ENCODE measurements around the gene MRPL37.

The MRPL37 gene

DNA sequence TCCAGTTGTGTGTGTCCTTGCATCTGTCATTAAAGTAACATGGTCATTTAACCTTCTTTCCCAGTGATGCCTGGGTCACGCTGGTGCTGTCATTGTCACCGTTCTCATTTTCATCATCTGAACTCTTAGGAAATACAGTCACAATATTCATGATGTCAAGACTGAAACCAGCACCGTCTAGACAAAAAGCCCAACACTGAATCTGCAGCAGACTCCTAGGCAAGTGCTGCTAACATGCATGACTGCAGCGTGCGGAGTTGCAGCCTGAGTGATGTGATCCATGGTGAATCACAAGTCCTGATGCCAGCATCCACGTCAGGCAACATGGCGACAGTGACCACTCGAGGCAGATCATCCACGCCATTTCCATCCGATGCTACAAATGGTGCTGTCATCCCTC lies 37.6 kb downstream of the MRPL37 start:
- Mint-ChIP-seq H3K36me3 (peaks cover 13% of the 10 kb centered on the region), H3K4me3 (no peak overlapping the region), H3K4me1 (ENCODE audit: low read depth) (peaks cover 2% of the 10 kb centered on the region), H3K27me3 (no peaks in the 10 kb centered on the region), H3K9me3 (ENCODE audit: low read depth) (no peaks in the 10 kb centered on the region), H3K27ac (peak overlapping the region; percentile 24)

GRCh38 chr1:54238353-54239034 lies 38.5 kb downstream of the MRPL37 start:
- H3K27me3 Mint-ChIP-seq, result no peaks in the 10 kb centered on the region
- peaks cover 13% of the 10 kb centered on the region for H3K36me3 Mint-ChIP-seq
- H3K4me1 Mint-ChIP-seq (ENCODE audit: low read depth), result peaks cover 2% of the 10 kb centered on the region
- H3K27ac Mint-ChIP-seq, result no peak overlapping the region
- H3K9me3 Mint-ChIP-seq (ENCODE audit: low read depth), result no peaks in the 10 kb centered on the region
- no peak overlapping the region for H3K4me3 Mint-ChIP-seq

GRCh38 chr1:54239035-54239383 lies 39.0 kb downstream of the MRPL37 start:
- peaks cover 2% of the 10 kb centered on the region for H3K4me1 Mint-ChIP-seq (ENCODE audit: low read depth)
- peaks cover 13% of the 10 kb centered on the region for H3K36me3 Mint-ChIP-seq
- H3K4me3 Mint-ChIP-seq, result no peak overlapping the region

DNA sequence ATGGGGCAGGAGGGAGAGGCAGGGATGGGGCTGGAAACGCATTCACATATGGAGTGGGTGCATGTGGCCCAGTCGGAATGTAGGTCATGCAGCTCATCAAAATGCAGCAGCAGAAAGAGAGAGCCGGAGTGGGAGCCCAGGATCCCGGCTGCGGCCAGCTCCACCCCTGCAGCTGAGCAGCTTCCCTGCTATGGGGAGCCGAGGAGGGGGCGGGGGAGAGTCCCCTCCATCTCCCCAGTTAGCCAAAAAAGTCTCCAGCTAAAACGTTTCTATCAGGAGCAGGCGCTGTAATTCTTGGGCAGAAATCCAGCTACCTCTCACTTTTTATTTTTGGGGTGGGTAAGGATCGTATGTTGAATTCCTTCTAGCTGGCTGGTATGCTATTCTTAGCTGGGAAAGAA lies 39.7 kb downstream of the MRPL37 start:
- Mint-ChIP-seq H3K27me3 (no peaks in the 10 kb centered on the region), H3K4me1 (ENCODE audit: low read depth) (peaks cover 2% of the 10 kb centered on the region), H3K4me3 (no peak overlapping the region), H3K27ac (no peak overlapping the region), H3K9me3 (ENCODE audit: low read depth) (no peaks in the 10 kb centered on the region), H3K36me3 (peaks cover 12% of the 10 kb centered on the region)

More at GRCh38 chr1:54239035-54239383, 39.0 kb downstream of the MRPL37 start:
- no peaks in the 10 kb centered on the region for H3K9me3 Mint-ChIP-seq (ENCODE audit: low read depth)
- H3K27ac Mint-ChIP-seq, result peak overlapping the region; percentile 22
- H3K27me3 Mint-ChIP-seq, result no peaks in the 10 kb centered on the region

GRCh38 chr1:54240741-54241335 lies 40.9 kb downstream of the MRPL37 start:
- no peaks in the 10 kb centered on the region for H3K27me3 Mint-ChIP-seq
- H3K27ac Mint-ChIP-seq, result no peak overlapping the region

GRCh38 chr1:54241364-54241763 lies 41.4 kb downstream of the MRPL37 start:
- H3K27me3 Mint-ChIP-seq, result no peaks in the 10 kb centered on the region
- no peaks in the 10 kb centered on the region for H3K9me3 Mint-ChIP-seq (ENCODE audit: low read depth)
- peaks cover 8% of the 10 kb centered on the region for H3K36me3 Mint-ChIP-seq
- no peak overlapping the region for H3K4me3 Mint-ChIP-seq
- H3K27ac Mint-ChIP-seq, result no peak overlapping the region
- no peaks in the 10 kb centered on the region for H3K4me1 Mint-ChIP-seq (ENCODE audit: low read depth)

More at GRCh38 chr1:54240741-54241335, 40.9 kb downstream of the MRPL37 start:
- Mint-ChIP-seq H3K4me3 (no peak overlapping the region), H3K9me3 (ENCODE audit: low read depth) (no peaks in the 10 kb centered on the region), H3K36me3 (peaks cover 8% of the 10 kb centered on the region), H3K4me1 (ENCODE audit: low read depth) (no peaks in the 10 kb centered on the region)

GRCh38 chr1:54243022-54243421 lies 43.1 kb downstream of the MRPL37 start:
- no peak overlapping the region for H3K27ac Mint-ChIP-seq
- no peaks in the 10 kb centered on the region for H3K9me3 Mint-ChIP-seq (ENCODE audit: low read depth)
- H3K36me3 Mint-ChIP-seq, result no peaks in the 10 kb centered on the region
- no peak overlapping the region for H3K4me3 Mint-ChIP-seq
- H3K4me1 Mint-ChIP-seq (ENCODE audit: low read depth), result no peaks in the 10 kb centered on the region
- no peaks in the 10 kb centered on the region for H3K27me3 Mint-ChIP-seq

DNA sequence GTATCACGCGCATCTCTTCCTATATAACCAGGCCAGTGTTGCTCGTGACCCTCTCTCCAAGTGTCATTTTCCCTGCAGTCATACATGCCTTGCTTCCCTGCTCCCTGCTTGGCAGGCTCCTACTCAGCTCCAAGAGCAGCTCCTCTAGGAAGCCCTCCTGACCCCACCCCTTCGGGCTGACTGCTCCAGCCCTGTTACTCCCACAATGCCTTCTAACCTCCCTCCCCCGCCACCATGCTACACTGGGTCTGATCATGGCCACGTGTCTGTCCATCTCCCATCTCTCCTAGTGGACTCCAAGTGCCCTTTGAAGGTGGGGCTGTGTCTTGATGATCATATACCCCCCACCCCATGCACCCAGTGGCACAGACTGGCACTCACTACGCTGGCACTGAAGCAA lies 44.7 kb downstream of the MRPL37 start:
- no peak overlapping the region for H3K4me3 Mint-ChIP-seq
- no peaks in the 10 kb centered on the region for H3K36me3 Mint-ChIP-seq
- H3K9me3 Mint-ChIP-seq (ENCODE audit: low read depth), result no peaks in the 10 kb centered on the region
- no peaks in the 10 kb centered on the region for H3K4me1 Mint-ChIP-seq (ENCODE audit: low read depth)
- H3K27ac Mint-ChIP-seq, result no peak overlapping the region
- H3K27me3 Mint-ChIP-seq, result no peaks in the 10 kb centered on the region

DNA sequence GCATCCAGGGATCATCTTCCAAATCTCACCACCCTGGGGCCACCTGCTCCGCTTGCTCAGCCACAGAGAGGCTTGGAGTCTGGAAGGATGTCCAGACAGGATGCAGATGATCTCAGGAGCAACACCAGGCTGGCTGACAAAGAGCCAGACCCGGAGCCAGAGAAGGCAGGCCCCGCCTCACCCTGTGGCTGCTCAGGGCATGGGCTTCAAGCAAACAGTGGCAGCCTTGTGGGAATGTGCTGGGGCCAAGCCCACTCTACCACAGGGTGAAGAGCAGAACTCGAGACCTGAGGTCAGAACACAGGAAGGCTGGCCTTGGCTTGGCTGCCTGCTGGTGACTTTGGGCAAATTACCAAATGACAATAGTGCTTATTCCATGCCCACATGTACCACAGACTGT lies 45.5 kb downstream of the MRPL37 start:
- no peaks in the 10 kb centered on the region for H3K36me3 Mint-ChIP-seq
- H3K4me1 Mint-ChIP-seq (ENCODE audit: low read depth), result no peaks in the 10 kb centered on the region
- no peaks in the 10 kb centered on the region for H3K9me3 Mint-ChIP-seq (ENCODE audit: low read depth)
- no peaks in the 10 kb centered on the region for H3K27me3 Mint-ChIP-seq
- H3K27ac Mint-ChIP-seq, result no peak overlapping the region
- no peak overlapping the region for H3K4me3 Mint-ChIP-seq

GRCh38 chr1:54246116-54246721 lies 46.3 kb downstream of the MRPL37 start:
- Mint-ChIP-seq H3K27me3 (no peaks in the 10 kb centered on the region), H3K27ac (no peak overlapping the region), H3K4me1 (ENCODE audit: low read depth) (no peaks in the 10 kb centered on the region), H3K36me3 (no peaks in the 10 kb centered on the region), H3K4me3 (no peak overlapping the region), H3K9me3 (ENCODE audit: low read depth) (no peaks in the 10 kb centered on the region)

DNA sequence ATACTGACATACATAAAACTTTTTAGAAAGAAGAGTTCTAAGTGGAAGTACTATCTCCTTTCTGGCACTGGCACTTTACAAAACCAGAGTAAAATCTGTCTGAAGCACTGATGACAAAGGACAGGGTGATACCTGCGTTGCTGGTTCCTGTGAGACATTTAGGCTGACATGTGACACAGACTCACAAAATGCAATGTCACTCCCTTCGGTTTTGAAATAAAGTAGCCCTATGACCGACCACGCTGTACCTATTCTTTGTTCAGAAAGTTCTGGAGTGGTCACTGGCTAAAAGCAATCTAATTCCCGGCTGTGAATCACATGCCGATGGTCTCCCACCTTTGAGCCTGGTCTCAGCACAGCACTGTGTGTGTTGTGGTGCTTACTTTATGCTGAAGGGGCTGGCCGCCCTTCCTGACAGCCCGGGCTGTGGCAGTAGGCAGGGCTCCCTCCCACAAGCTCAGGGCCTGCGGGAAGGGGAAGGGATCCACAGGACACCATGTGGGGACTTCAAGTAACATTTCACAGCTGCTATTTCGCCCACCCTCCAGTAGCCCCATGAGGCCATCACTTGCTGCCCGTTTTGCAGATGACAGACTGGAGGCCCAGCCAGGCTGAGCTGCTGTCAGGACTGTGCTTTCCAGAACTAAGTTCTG lies 48.0 kb downstream of the MRPL37 start:
- Mint-ChIP-seq H3K27me3 (no peaks in the 10 kb centered on the region), H3K36me3 (no peaks in the 10 kb centered on the region), H3K4me1 (ENCODE audit: low read depth) (peaks cover 3% of the 10 kb centered on the region), H3K27ac (no peak overlapping the region), H3K9me3 (ENCODE audit: low read depth) (no peaks in the 10 kb centered on the region), H3K4me3 (no peak overlapping the region)

DNA sequence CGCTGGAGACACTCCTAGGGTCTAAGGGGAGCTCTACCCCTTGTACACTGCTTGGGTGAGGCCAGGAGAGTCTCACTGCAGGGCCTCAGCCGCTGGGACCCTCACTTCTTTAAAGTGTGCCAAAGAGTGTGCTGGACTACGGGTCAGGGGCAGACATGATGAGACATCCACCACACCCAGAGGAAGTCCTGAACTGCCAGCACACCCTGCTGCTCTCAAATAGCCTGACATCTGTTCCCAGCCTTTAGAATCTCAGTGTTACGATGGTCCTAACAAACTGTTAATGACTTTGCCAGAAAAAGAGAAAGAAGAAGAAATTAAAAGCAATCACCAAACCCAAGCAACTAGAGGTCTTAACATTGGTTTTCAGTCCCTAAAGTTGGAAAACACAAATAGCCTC lies 49.0 kb downstream of the MRPL37 start:
- no peaks in the 10 kb centered on the region for H3K36me3 Mint-ChIP-seq
- H3K27ac Mint-ChIP-seq, result peak overlapping the region; percentile 9
- H3K4me1 Mint-ChIP-seq (ENCODE audit: low read depth), result peaks cover 3% of the 10 kb centered on the region
- no peaks in the 10 kb centered on the region for H3K9me3 Mint-ChIP-seq (ENCODE audit: low read depth)
- no peaks in the 10 kb centered on the region for H3K27me3 Mint-ChIP-seq
- H3K4me3 Mint-ChIP-seq, result no peak overlapping the region

- H3K9me3 Mint-ChIP-seq (ENCODE audit: low read depth), result no peaks in the 10 kb centered on the region
- H3K4me3 Mint-ChIP-seq, result no peak overlapping the region
- H3K4me1 Mint-ChIP-seq (ENCODE audit: low read depth), result peaks cover 3% of the 10 kb centered on the region
- no peaks in the 10 kb centered on the region for H3K27me3 Mint-ChIP-seq
- no peaks in the 10 kb centered on the region for H3K36me3 Mint-ChIP-seq
- H3K27ac Mint-ChIP-seq, result no peak overlapping the region
Observed at GRCh38 chr1:54249819-54250435, 50.0 kb downstream of the MRPL37 start.

GRCh38 chr1:54250670-54251069 lies 50.7 kb downstream of the MRPL37 start:
- H3K4me3 Mint-ChIP-seq, result no peak overlapping the region
- H3K9me3 Mint-ChIP-seq (ENCODE audit: low read depth), result no peaks in the 10 kb centered on the region
- H3K36me3 Mint-ChIP-seq, result no peaks in the 10 kb centered on the region
- H3K4me1 Mint-ChIP-seq (ENCODE audit: low read depth), result peaks cover 3% of the 10 kb centered on the region
- H3K27ac Mint-ChIP-seq, result no peak overlapping the region
- H3K27me3 Mint-ChIP-seq, result no peaks in the 10 kb centered on the region

GRCh38 chr1:54252371-54252936 lies 52.5 kb downstream of the MRPL37 start:
- no peak overlapping the region for H3K4me3 Mint-ChIP-seq
- H3K36me3 Mint-ChIP-seq, result peaks cover 5% of the 10 kb centered on the region
- H3K4me1 Mint-ChIP-seq (ENCODE audit: low read depth), result peaks cover 6% of the 10 kb centered on the region
- H3K27ac Mint-ChIP-seq, result no peak overlapping the region
- no peaks in the 10 kb centered on the region for H3K9me3 Mint-ChIP-seq (ENCODE audit: low read depth)
- H3K27me3 Mint-ChIP-seq, result no peaks in the 10 kb centered on the region
